ENCODE data around the gene C20orf144.

C20orf144 gene

DNA sequence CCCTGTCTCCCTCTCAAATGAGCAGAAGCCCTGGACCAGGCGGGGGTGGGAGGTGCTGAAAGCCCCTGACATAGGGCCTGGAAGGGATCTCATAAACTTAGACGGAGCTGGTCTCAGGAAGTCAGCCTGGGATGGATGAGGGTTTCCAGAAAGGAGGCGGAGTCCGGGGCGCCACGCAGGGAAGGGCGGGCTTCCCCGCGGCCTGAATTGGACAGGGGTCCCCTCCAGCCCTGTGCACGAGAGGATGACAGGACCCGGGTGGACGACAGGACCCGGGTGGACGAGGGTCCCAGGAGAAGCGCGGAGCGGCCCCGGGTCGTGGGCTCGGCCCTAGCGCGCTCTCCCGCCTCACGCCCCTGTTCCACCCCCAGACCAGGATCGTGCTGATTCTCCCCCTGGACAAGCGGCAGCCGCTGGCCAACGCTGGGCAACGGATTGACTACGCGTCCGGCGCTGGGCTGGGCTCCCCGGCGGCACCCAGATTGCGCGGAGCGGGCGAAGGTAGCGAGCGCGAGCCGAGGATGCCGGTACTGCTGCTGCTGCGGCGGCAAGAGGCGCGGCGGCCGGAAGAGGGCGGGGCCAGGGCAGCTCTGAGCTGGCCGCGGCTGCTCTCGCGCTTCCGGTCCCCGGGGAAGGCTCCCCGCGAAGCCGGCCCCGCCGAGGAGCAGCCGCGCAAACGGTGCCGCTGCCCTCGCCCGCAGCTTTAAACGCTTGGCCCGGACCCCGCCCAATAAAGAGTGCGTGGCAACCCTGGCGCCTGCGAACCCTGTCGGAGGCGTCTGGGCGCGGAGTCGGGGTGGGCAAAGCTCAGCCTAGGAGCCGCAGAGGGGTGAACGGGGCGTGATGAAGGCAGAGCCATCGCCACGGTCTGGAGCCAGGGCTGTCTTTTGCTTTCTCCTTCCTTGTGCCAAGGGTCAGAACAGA is 1.3 kb downstream of the C20orf144 start:
- in situ Hi-C loops (cut with MboI; ENCODE audit: low sequenced_read_pairs) = loop anchor here (10.0 kb wide), 1 partner anchor 199 kb away; no protein-coding TSS in a partner anchor

DNA sequence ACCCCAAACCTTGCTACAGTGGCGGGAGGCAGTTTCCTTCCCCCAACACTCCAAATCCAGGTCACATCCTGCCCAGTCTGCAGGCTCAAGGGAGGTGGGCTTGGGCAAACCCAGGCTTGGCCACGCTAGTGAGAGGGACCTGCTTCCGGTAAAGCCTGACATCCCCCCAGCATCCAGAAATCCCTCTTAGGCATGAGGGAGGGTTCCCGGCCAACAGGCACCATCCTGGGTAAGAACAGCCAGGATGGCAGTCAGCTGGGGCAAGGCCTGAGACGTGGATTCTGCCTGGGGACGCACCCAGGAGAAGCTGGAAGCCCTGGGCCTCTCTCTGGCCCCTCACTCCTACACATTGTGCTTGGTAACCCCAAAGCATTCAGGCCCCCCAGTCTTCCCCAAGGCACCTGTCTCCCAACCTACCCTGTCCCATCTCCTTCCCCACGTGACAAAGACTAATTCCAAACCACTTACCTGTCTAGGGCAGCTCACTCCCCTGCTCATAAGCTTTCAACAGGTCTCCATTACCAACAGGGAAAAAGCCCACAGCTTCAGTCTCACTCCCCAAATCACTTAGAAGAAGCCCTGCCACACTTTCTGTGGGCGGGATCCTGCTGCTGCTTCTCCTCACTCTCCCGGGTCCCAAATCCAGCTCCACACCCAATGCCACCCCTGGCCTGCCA is 2.1 kb downstream of the C20orf144 start:
- in situ Hi-C loops (cut with MboI; ENCODE audit: low sequenced_read_pairs) = loop anchor here (10.0 kb wide), 1 partner anchor 199 kb away; no protein-coding TSS in a partner anchor

DNA sequence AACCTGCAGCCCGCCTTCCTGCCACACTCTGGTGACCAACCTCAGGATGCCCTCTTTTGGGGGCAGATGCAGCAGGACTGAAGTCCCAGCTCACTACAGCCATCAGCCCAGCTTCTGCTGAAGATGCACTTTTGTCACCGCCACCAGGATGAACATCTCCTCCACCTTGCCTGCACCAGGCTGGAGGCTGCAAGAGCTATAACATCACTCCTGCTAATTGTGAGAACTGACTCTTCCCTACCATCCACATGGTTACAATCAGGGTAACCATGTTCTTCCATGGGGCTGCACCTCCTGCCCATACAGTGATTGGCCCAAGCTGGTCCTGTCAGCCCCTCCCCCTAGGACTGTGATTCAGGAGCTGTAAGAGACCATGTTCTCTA is 2.6 kb downstream of the C20orf144 start:
- in situ Hi-C loops (cut with MboI; ENCODE audit: low sequenced_read_pairs) = loop anchor here (10.0 kb wide), 1 partner anchor 200 kb away; no protein-coding TSS in a partner anchor

DNA sequence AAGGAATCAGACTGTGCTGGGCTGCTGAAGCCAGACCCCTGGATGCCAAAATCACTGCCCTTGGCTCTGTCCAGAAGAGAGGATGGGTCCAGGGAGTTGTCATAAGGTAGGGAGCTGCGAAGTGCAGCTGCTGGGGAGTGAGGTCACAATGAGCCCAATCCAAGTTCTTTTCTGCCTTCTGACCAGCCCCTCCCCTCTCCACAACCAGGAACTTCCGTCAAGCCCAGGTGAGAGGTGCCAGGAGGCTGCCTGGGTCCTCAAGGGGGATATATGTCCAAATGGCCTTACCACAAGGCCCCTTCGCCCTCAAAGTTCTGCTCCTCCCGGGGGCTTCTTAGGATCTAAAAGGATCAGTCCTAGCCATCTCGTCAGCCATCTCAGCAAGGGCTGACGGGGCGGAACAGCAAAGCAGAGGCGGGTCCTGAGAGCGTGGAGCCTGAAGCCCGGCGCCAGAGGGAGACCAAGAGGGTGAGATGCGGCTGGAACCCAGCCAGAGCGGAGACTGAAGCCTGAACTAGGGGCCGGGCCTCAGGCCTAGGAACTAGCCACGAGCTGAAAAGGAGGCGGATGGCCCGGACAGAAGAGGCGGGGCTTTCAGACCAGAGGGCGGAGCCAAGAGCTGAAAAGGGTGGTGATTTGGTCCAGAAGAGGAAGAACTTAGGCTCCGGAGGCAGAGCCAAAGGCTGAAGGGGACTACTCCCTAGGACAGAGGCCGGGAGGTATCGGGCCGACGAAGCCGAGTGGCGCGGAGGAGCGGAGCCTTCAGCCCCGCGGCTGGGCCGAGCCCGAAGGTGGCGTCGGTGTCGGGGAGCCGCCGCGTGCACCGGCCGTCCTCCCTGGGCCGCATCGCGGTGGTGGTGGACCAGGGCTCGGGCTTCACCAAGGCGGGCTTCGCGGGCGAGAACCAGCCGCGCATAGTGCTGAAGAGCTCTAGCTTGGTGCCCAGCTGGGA is 4.4 kb downstream of the C20orf144 start, which contains the start of gene ACTL10:
TSS of gene ACTL10 (plus strand) at position 651 of the 952 bp plus-strand sequence. CDS start 555 bp downstream, outside the sequence.
- in situ Hi-C loops (cut with MboI; ENCODE audit: low sequenced_read_pairs) = loop anchor here (10.0 kb wide), 1 partner anchor 202 kb away; no protein-coding TSS in a partner anchor

DNA sequence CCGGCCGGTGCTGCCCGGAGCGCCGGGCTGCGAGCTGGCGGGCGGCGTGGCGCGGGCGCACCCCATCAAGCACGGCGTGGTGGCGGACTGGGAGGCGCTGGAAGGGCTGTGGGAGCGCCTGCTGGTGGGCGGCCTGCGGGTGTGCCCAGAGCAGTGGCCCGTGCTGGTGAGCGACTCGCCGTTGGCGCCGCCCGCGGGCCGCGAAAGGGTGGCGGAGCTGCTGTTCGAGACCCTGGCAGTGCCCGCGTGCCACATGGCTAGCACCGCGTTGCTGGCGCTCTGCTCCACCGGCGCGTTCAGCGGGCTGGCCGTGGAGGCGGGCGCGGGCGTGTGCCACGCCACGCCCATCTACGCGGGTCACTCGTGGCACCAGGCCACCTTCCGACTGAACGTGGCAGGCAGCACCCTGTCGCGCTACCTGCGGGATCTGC is 5.1 kb downstream of the C20orf144 start:
- in situ Hi-C loops (cut with MboI; ENCODE audit: low sequenced_read_pairs) = loop anchor here (10.0 kb wide), 1 partner anchor 202 kb away; no protein-coding TSS in a partner anchor

- in situ Hi-C loops (cut with MboI; ENCODE audit: low sequenced_read_pairs) = loop anchor here (10.0 kb wide), 1 partner anchor 203 kb away; no protein-coding TSS in a partner anchor
These were observed 5.7 kb downstream of the C20orf144 start for GRCh38 chr20:33667676-33668465.

GRCh38 chr20:33668466-33669155 is 6.5 kb downstream of the C20orf144 start:
- in situ Hi-C loops (cut with MboI; ENCODE audit: low sequenced_read_pairs) = loop anchor here (10.0 kb wide), 1 partner anchor 204 kb away; no protein-coding TSS in a partner anchor

- in situ Hi-C loops (cut with MboI; ENCODE audit: low sequenced_read_pairs) = loop anchor here (10.0 kb wide), 1 partner anchor 204 kb away; no protein-coding TSS in a partner anchor
These were observed 7.1 kb downstream of the C20orf144 start for GRCh38 chr20:33669224-33669623.

GRCh38 chr20:33669873-33670640 is 7.9 kb downstream of the C20orf144 start:
- in situ Hi-C loops (cut with MboI; ENCODE audit: low sequenced_read_pairs) = loop anchor here (10.0 kb wide), 1 partner anchor 205 kb away; no protein-coding TSS in a partner anchor

DNA sequence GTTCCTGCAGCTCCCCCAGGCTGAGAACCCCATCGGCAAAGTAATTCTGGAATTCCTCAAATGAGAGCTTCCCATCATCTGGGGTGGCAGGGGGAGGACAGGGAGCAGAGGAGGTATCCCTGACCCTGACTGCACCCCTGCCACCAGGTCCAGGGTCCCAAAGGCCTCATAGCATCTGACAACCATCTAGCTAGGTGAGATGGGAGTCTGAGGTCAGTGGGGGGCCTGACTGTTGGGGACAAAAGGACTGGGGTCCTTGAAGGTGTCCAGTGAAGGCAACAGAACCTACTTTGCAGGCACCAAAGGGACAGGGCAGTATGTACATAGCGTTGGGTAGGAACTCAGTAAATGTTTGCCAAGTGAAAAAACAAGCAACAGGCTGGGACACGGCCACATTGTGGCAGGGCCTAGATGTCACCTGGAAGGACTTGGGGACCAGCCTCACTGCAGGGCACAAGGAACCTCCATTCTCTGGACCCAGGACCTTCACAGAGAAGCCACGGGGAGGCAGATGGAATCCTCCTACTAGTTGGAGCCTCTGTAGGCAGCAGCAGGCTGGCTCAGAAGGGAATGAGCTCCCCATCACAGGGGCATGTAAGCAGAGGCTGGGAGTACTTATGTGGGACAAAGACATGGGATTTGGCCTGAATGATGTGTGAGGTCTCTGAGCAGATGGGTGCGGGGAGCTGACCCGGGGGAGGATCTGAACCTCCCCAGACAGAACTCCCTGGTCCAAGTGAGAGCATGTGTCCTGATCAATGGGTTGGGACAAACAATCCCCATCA is 8.8 kb downstream of the C20orf144 start:
- in situ Hi-C loops (cut with MboI; ENCODE audit: low sequenced_read_pairs) = no loop called here

- in situ Hi-C loops (cut with MboI; ENCODE audit: low sequenced_read_pairs) = no loop called here
These were observed 9.6 kb downstream of the C20orf144 start for GRCh38 chr20:33671573-33672288.

DNA sequence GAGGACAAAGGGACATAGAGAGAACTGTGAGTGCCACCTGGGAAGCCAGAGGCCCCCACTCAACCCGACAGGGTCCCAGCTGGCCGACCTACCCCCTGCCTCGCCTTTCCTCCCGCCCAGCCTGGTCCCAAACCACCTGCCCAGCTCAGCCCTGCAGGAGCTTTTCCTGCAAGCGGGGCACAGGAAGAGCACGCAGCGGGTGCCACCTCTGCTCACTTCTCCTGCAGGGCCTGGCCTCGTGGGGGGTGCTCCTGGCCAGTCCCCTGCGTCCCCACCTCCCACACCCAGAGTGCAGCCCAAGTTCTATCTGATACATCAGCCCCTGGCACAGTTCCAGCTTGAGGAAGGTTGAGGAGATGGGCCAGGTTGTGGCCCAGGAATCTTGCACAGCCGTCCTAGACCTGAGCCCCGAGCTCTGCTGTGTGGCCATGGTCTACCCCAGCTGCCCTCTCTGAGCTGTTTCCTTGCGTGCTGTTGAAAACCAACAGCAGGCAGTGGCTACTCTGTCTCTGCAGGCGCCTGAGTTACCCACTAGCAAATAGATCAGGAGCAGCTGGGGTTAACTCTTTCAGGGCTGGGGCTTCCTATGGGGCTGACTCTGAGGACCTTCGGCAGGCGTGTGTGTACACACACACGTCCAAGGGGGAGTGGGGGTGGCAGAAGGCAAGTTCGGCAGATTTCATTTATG is 10.4 kb downstream of the C20orf144 start:
- in situ Hi-C loops (cut with MboI; ENCODE audit: low sequenced_read_pairs) = no loop called here

DNA sequence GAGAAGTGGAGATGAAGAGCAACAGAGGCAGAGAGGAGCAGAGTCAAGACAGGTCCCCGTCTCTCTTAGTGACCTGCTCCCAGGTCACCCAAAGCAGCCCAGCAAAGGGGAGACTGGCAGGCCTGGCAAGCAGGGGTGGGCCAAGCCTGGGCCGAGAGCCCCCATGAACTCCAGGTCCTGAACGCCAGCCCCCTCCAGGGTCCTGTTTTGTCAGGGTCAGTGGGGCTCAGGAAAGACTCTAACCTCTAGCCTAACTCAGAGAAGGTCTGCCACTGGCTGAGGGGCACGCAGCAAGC is 10.9 kb downstream of the C20orf144 start:
- in situ Hi-C loops (cut with MboI; ENCODE audit: low sequenced_read_pairs) = no loop called here

- in situ Hi-C loops (cut with MboI; ENCODE audit: low sequenced_read_pairs) = no loop called here
These were observed 11.5 kb downstream of the C20orf144 start for GRCh38 chr20:33673410-33674293.

Measured in HL-60/S4 (cell line).